ENCODE data around the gene SEZ6L2.
"Not testable (repeated sequence)": the region's sequence is repeated elsewhere in the genome, so short reads cannot be mapped to it uniquely, and the experiment has no call there.

SEZ6L2 gene

GRCh38 chr16:29849505-29849904 is 49.8 kb downstream of the SEZ6L2 start:
- DNase-seq: peak; percentile 16

- peak; percentile 54 for DNase-seq
Observed at GRCh38 chr16:29848420-29849297, 50.7 kb downstream of the SEZ6L2 start.

GRCh38 chr16:29845656-29846055 is 53.7 kb downstream of the SEZ6L2 start:
- DNase-seq: no peak

- no peak for DNase-seq
Observed at GRCh38 chr16:29844575-29845331, 54.6 kb downstream of the SEZ6L2 start.

- no peak for DNase-seq
Observed at GRCh38 chr16:29843931-29844330, 55.4 kb downstream of the SEZ6L2 start.

GRCh38 chr16:29842732-29843346 is 56.5 kb downstream of the SEZ6L2 start:
- no peak for DNase-seq

- no peak for DNase-seq
Observed at GRCh38 chr16:29841631-29842030, 57.7 kb downstream of the SEZ6L2 start.

- DNase-seq: no peak
Observed at GRCh38 chr16:29840240-29840639, 59.1 kb downstream of the SEZ6L2 start.

GRCh38 chr16:29839822-29840221 is 59.5 kb downstream of the SEZ6L2 start:
- no peak for DNase-seq

- no peak for DNase-seq
Observed at GRCh38 chr16:29837841-29838240, 61.5 kb downstream of the SEZ6L2 start.

- DNase-seq: no peak
Observed at GRCh38 chr16:29836623-29837022, 62.7 kb downstream of the SEZ6L2 start.

- no peak for DNase-seq
Observed at GRCh38 chr16:29835926-29836325, 63.4 kb downstream of the SEZ6L2 start.

GRCh38 chr16:29834079-29834478 is 65.3 kb downstream of the SEZ6L2 start:
- no peak for DNase-seq

GRCh38 chr16:29833219-29833618 is 66.1 kb downstream of the SEZ6L2 start:
- not testable (repeated sequence) for DNase-seq

- no peak for DNase-seq
Observed at GRCh38 chr16:29831490-29831889, 67.9 kb downstream of the SEZ6L2 start.

- DNase-seq: no peak
Observed at GRCh38 chr16:29830774-29831173, 68.6 kb downstream of the SEZ6L2 start.

GRCh38 chr16:29826342-29826695 is 73.0 kb downstream of the SEZ6L2 start:
- DNase-seq: no peak

- peak; percentile 85 for DNase-seq
Observed at GRCh38 chr16:29825145-29826044, 74.0 kb downstream of the SEZ6L2 start.

- peak; percentile 87 for DNase-seq
Observed at GRCh38 chr16:29824589-29825144, 74.7 kb downstream of the SEZ6L2 start.

GRCh38 chr16:29821643-29822115 is 77.7 kb downstream of the SEZ6L2 start:
- DNase-seq: peak; percentile 83
